Caco-2 (cell line): ENCODE results near the gene CATSPERZ. TPM values are rescaled to one million over a fixed set of nuclear protein-coding genes. Genes with fewer than 3 reads are reported as not detected.

Source experiments
- BruUV-seq: library from RNA; stranded (reverse); fragments of 400-500 nt; replicated peaks from 2 replicates; lab custom pipeline; 2021; lab: Mats Ljungman, UMichigan
- CTCF ChIA-PET: fragments of 300-600 bp; sonication (Branson Sonifier 250); formaldehyde crosslinking; loops from one replicate; lab custom pipeline; 2022; ENCODE audit warnings: antibody characterized with exemption; lab: Charles Lee
- POLR2A ChIA-PET: fragments of 300-600 bp; sonication (Branson Sonifier 250); formaldehyde crosslinking; loops from one replicate; lab custom pipeline; 2022; ENCODE audit warnings: antibody characterized with exemption; lab: Charles Lee
- DNase-seq, 2 experiments: peaks; one replicate each; pipeline versions ENCODE4 v3.0.0 to v3.0.0-alpha.2; 2020 to 2022
- H3K27me3 ChIP-seq: replicated peaks from 2 replicates; pipeline ENCODE4 v1.6.0; 2011; ENCODE audit warnings: low read length; ENCODE audit not compliant: control insufficient read depth, insufficient read depth
- H3K36me3 ChIP-seq: 2 replicates; pipeline ENCODE4 v1.5.1; 2011; ENCODE audit warnings: low read length; ENCODE audit not compliant: control insufficient read depth, insufficient read depth
- H3K4me1 ChIP-seq: fragments of 250-450 bp; sonication (Bioruptor Pico); 2 replicates; pipeline ENCODE4 v1.5.1; 2020; ENCODE audit warnings: mild to moderate bottlenecking
- H3K4me3 ChIP-seq: 2 replicates; pipeline ENCODE4 v1.5.1; 2011; ENCODE audit warnings: low read depth, mild to moderate bottlenecking, control low read depth, low read length
- H3K9me3 ChIP-seq: fragments of 250-450 bp; sonication (Bioruptor Pico); 2 replicates; pipeline ENCODE4 v1.5.1; 2020; ENCODE audit warnings: mild to moderate bottlenecking, moderate library complexity
- H3K27ac Mint-ChIP-seq: one replicate; pipeline ENCODE4 v1.8.0; 2022; ENCODE audit warnings: mixed read lengths; ENCODE audit not compliant: unreplicated experiment
- H3K27me3 Mint-ChIP-seq: one replicate; pipeline ENCODE4 v1.8.0; 2022; ENCODE audit warnings: mixed read lengths; ENCODE audit not compliant: insufficient read depth, unreplicated experiment
- H3K36me3 Mint-ChIP-seq: one replicate; pipeline ENCODE4 v1.8.0; 2022; ENCODE audit warnings: mild to moderate bottlenecking, mixed read lengths; ENCODE audit not compliant: insufficient read depth, unreplicated experiment
- H3K4me1 Mint-ChIP-seq: one replicate; pipeline ENCODE4 v1.8.0; 2022; ENCODE audit warnings: low read depth, mixed read lengths; ENCODE audit not compliant: unreplicated experiment
- H3K4me3 Mint-ChIP-seq: one replicate; pipeline ENCODE4 v1.8.0; 2022; ENCODE audit warnings: mild to moderate bottlenecking, moderate library complexity, mixed read lengths; ENCODE audit not compliant: unreplicated experiment
- H3K9me3 Mint-ChIP-seq: one replicate; pipeline ENCODE4 v1.8.0; 2022; ENCODE audit warnings: mixed read lengths; ENCODE audit not compliant: unreplicated experiment
- intact Hi-C: fragments of 100-400 bp; cut with micrococcal nuclease; formaldehyde crosslinking; loops from one replicate; pipeline ENCODE4 v1.10.0; 2022; ENCODE audit not compliant: unreplicated experiment
- total RNA-seq: library from RNA; stranded (reverse); gene quantifications from 2 replicates; pipeline ENCODE4 v1.2.3, GENCODE V29; 2022
- TF ChIP-seq, protein P1 (sequence below), 2 experiments: fragments of 200-600 bp in 1 of 2; IDR thresholded peaks; 1 replicate in 1 of 2; 2 replicates in 1 of 2; pipeline versions ENCODE4 v1.5.1 to v1.8.0; 2011 to 2022; ENCODE audit warnings: antibody characterized with exemption in 1 of 2, control low read depth in 1 of 2, inconsistent platforms in 1 of 2, low read depth in 1 of 2, low read length in 1 of 2, mild to moderate bottlenecking in 1 of 2, moderate library complexity in 1 of 2; ENCODE audit not compliant: insufficient read depth in 1 of 2, severe bottlenecking in 1 of 2, unreplicated experiment in 1 of 2

The CATSPERZ gene
- total RNA-seq, 1 experiment from 2014 or later, result 12.8 TPM

GRCh38 chr11:64284962-64285884 lies 14.9 kb upstream of the CATSPERZ start, which contains the start of gene GPR137:
TSS of gene GPR137 (plus strand) at chr11:64285848. CDS start at chr11:64286525, 677 bp downstream.
- CTCF ChIA-PET, result interaction anchor here (0.7 to 2.8 kb wide), 6 partner anchors 15 to 409 kb away, joined by 4 to 15 read pairs (median 7); no protein-coding TSS in a partner anchor
- DNase-seq, result peak; percentile 83 to 90
- Histone ChIP-seq H3K9me3 (no peaks in the 10 kb centered on the region), H3K27me3 (no peaks in the 10 kb centered on the region), H3K36me3 (no peaks in the 10 kb centered on the region; the same call in 1 of the 2 replicates), H3K4me3 (peak within 1 kb of the TSS; percentile 74), H3K4me1 (peaks cover 5% of the 10 kb centered on the region)
- peak within 1 kb of the TSS; percentile 82 for H3K4me3 Mint-ChIP-seq
- BruUV-seq, result TSS peak; percentile 92
- peaks cover 17% of the 10 kb centered on the region for H3K36me3 Mint-ChIP-seq
- peaks cover 14% of the 10 kb centered on the region for H3K4me1 Mint-ChIP-seq
- no peaks in the 10 kb centered on the region for H3K9me3 Mint-ChIP-seq
- no peaks in the 10 kb centered on the region for H3K27me3 Mint-ChIP-seq
- H3K27ac Mint-ChIP-seq, result peak within 1 kb of the TSS; percentile 91
- TF ChIP-seq, protein P1, sequence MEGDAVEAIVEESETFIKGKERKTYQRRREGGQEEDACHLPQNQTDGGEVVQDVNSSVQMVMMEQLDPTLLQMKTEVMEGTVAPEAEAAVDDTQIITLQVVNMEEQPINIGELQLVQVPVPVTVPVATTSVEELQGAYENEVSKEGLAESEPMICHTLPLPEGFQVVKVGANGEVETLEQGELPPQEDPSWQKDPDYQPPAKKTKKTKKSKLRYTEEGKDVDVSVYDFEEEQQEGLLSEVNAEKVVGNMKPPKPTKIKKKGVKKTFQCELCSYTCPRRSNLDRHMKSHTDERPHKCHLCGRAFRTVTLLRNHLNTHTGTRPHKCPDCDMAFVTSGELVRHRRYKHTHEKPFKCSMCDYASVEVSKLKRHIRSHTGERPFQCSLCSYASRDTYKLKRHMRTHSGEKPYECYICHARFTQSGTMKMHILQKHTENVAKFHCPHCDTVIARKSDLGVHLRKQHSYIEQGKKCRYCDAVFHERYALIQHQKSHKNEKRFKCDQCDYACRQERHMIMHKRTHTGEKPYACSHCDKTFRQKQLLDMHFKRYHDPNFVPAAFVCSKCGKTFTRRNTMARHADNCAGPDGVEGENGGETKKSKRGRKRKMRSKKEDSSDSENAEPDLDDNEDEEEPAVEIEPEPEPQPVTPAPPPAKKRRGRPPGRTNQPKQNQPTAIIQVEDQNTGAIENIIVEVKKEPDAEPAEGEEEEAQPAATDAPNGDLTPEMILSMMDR (IDR thresholded peaks at IDR 0.05; ENCODE audit: insufficient read depth in 1 of 2, low read depth in 1 of 2, low read length in 1 of 2, severe bottlenecking in 1 of 2, unreplicated experiment in 1 of 2), result no peak
- intact Hi-C loops, result loop anchor here (1.0 to 2.0 kb wide), 2 partner anchors 15 to 20 kb away; partner anchors contain the start of gene ESRRA
- POLR2A ChIA-PET, result interaction anchor here (0.7 to 2.1 kb wide), 6 partner anchors 14 to 70 kb away, joined by 3 to 10 read pairs (median 4); partner anchors contain the start of genes PRDX5 and TRMT112

DNA sequence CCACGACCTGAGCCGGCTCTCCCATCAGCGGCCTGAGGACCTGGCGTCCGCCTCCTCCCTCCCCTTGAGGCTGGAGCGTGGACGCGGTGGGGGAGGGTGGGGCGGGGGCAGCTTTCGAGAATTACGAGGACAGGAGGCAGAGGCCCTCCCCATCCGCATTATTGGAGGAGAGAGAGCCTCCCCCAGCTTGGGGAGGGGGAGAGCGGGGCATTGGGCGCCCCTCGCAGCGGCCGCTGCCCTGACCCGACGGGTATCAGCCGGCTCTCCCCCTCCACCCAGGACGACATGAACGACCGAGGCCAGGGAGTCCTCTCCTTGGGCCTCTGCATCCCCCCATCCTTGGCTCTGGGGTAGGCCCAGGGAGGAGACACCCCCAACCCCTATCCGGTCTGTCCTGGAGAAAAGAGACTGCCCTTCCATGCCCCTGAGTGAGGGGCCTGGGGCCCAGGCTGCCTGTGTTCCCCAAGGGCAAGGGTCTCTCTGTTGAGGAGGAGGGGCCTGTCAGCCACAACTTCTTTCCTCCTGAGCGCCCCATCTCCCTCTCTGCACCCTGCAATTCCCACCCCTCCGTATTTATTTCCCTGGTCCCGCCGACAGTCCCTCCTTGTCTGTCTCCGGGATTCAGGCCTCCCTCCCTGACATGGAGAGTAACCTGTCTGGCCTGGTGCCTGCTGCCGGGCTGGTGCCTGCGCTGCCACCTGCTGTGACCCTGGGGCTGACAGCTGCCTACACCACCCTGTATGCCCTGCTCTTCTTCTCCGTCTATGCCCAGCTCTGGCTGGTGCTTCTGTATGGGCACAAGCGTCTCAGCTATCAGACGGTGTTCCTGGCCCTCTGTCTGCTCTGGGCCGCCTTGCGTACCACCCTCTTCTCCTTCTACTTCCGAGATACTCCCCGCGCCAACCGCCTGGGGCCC lies 14.0 kb upstream of the CATSPERZ start:
- peaks cover 5% of the 10 kb centered on the region for H3K27me3 Mint-ChIP-seq
- TF ChIP-seq, protein P1 (IDR thresholded peaks at IDR 0.05; ENCODE audit: insufficient read depth in 1 of 2, low read depth in 1 of 2, low read length in 1 of 2, severe bottlenecking in 1 of 2, unreplicated experiment in 1 of 2), result peak in 1 of 2 experiments; percentile 15
- intact Hi-C loops, result loop anchor here (2.0 kb wide), 1 partner anchor 19 kb away; the partner anchor contains the start of gene ESRRA
- Histone ChIP-seq H3K9me3 (no peaks in the 10 kb centered on the region), H3K27me3 (no peaks in the 10 kb centered on the region), H3K4me3 (peak overlapping the region; percentile 74), H3K4me1 (peaks cover 5% of the 10 kb centered on the region), H3K36me3 (no peaks in the 10 kb centered on the region; the same call in 1 of the 2 replicates)
- H3K4me3 Mint-ChIP-seq, result peak overlapping the region; percentile 82
- H3K4me1 Mint-ChIP-seq, result peaks cover 13% of the 10 kb centered on the region
- CTCF ChIA-PET, result interaction anchor here (0.7 to 2.8 kb wide), 5 partner anchors 16 to 896 kb away, joined by 4 to 15 read pairs (median 8); no protein-coding TSS in a partner anchor
- POLR2A ChIA-PET, result interaction anchor here (0.7 to 2.1 kb wide), 2 partner anchors 32 to 42 kb away, joined by 3 to 8 read pairs; partner anchors contain the start of genes PRDX5 and TRMT112
- H3K27ac Mint-ChIP-seq, result peak overlapping the region; percentile 54
- peak; percentile 41 to 49 for DNase-seq
- no peaks in the 10 kb centered on the region for H3K9me3 Mint-ChIP-seq
- peaks cover 17% of the 10 kb centered on the region for H3K36me3 Mint-ChIP-seq
- BruUV-seq, result no TSS peak
